Measurements from ENCODE around the gene KBTBD2.
A peak's percentile ranks its signal among the peaks of the same experiment; 100 is the strongest.
"Not testable (repeated sequence)": the region's sequence is repeated elsewhere in the genome, so short reads cannot be mapped to it uniquely, and the experiment has no call there.

The KBTBD2 gene

GRCh38 chr7:32848655-32849054, 42.9 kb downstream of the KBTBD2 start:
- DNase-seq: not testable (repeated sequence)

DNA sequence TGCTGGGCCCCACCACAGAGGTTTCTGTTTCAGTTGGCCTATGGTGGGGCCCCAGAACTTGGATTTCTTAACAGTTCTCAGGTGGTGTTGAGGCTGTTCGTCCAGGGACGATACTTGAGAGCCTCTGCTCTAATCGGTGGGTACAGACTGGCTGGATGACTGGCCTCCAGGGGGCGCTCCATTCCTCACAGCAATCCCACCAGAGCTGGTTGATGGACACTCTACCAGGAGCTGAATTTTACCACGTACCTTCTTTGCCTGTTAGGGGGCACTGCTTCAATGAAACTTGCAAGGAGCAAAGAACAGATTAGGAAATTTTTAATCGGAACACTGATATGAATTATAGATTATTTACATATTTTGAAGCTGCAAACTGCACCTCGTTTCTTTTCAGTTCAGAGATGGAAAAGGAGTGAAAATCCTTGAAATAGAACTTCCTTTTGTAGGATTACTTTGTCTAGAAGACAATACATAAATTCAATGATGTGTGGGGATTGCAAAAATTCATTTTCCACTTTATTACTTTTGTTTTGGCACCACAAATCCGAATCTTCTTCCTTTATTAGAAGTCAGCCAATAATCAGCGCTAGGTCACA, 44.8 kb downstream of the KBTBD2 start:
- peak; percentile 74 to 86 (median 84) for DNase-seq

GRCh38 chr7:32844748-32845147, 46.8 kb downstream of the KBTBD2 start:
- peak in 1 of 4 experiments; percentile 0 for DNase-seq

GRCh38 chr7:32843763-32844162, 47.8 kb downstream of the KBTBD2 start:
- DNase-seq: not testable (repeated sequence)

- DNase-seq: not testable (repeated sequence)
These were observed 51.7 kb downstream of the KBTBD2 start for GRCh38 chr7:32839846-32840245.

GRCh38 chr7:32828996-32829752, 62.4 kb downstream of the KBTBD2 start:
- not testable (repeated sequence) for DNase-seq

Data from activated naive CD4-positive, alpha-beta T cell (primary cell).